Aorta (tissue), 5 donors: ENCODE measurements around the gene KCTD15. TPM values are rescaled to one million over a fixed set of nuclear protein-coding genes. Genes with fewer than 3 reads are reported as not detected.
A peak's percentile ranks its signal among the peaks of the same experiment; 100 is the strongest.
"Not testable (repeated sequence)": the region's sequence is repeated elsewhere in the genome, so short reads cannot be mapped to it uniquely, and the experiment has no call there.

Source experiments
- ATAC-seq: fragments of 200-7000 bp; cut with Tn5 transposase; one replicate; pipeline ENCODE4 v1.9.1; 2022; ENCODE audit warnings: moderate library complexity; ENCODE audit not compliant: low FRiP score
- DNase-seq, 2 donors: peaks; one replicate each; pipeline ENCODE4 v3.0.0-alpha.2; 2020
- H3K27ac ChIP-seq, 2 donors: one replicate each; pipeline ENCODE4 v1.5.1; 2013; ENCODE audit warnings: low read length in 2 of 2, mild to moderate bottlenecking in 2 of 2, moderate library complexity in 2 of 2, control low read depth in 1 of 2, inconsistent platforms in 1 of 2, low read depth in 1 of 2
- H3K27me3 ChIP-seq, 2 donors: one replicate each; pipeline ENCODE4 v1.6.1; 2013; ENCODE audit warnings: control low read depth in 1 of 2, low read length in 1 of 2, mild to moderate bottlenecking in 1 of 2, moderate library complexity in 1 of 2; ENCODE audit not compliant: insufficient read depth in 2 of 2, control insufficient read depth in 1 of 2
- H3K36me3 ChIP-seq, 2 donors: one replicate each; pipeline ENCODE4 v1.6.1; 2013; ENCODE audit warnings: control low read depth in 1 of 2, low read length in 1 of 2, mild to moderate bottlenecking in 1 of 2; ENCODE audit not compliant: insufficient read depth in 2 of 2, control insufficient read depth in 1 of 2
- H3K4me1 ChIP-seq, 2 donors: one replicate each; pipeline ENCODE4 v1.6.1; 2013; ENCODE audit warnings: low read length in 2 of 2, control low read depth in 1 of 2, mild to moderate bottlenecking in 1 of 2, moderate library complexity in 1 of 2; ENCODE audit not compliant: insufficient read depth in 2 of 2, control insufficient read depth in 1 of 2
- H3K4me3 ChIP-seq, 2 donors: one replicate each; pipeline ENCODE4 v1.5.1; 2013; ENCODE audit warnings: low read length in 2 of 2, control low read depth in 1 of 2, mild to moderate bottlenecking in 1 of 2
- H3K9me3 ChIP-seq: one replicate; pipeline ENCODE4 v1.6.1; 2013; ENCODE audit warnings: mild to moderate bottlenecking, low read length; ENCODE audit not compliant: control insufficient read depth
- WGBS, 2 donors: extraction: QIAGEN DNeasy Blood & Tissue Kit; methylation state at CpG; one replicate each; pipeline ENCODE4 v1.1.7; 2013; 5-methylcytosine and 5-hydroxymethylcytosine counted together
- intact Hi-C, 2 donors: fragments of 100-400 bp; cut with DNase I; formaldehyde crosslinking; loops; one replicate each; pipeline versions ENCODE4 v1.14.2 to v1.15.0; 2022
- polyA plus RNA-seq, 2 donors: library from polyadenylated mRNA; stranded (reverse); fragments of 200-250 nt; gene quantifications; one replicate each; pipeline ENCODE4 v1.2.3, GENCODE V29; 2013
- total RNA-seq, 2 donors: library from RNA; stranded (reverse); fragmentation: NEBNext Ultra II Directional; extraction: Animal tissue kit (Norgen Biotek cat#: 25700); gene quantifications; one replicate each; pipeline ENCODE4 v1.2.1, GENCODE V29; 2021
- donor health status: healthy with polysubstance abuse.
- donor health status: Bipolar disorder and iron deficiency.
- donor health status: DM: no; HTN: no; CAD: no.
- donor health status: DM: no; HTN: no; CAD: no.
- donor health status: DM: yes; HTN: yes; CAD: no.

Gene KCTD15
- total and polyA plus RNA-seq, 4 donors = 12.0 to 63.3 (median 42.5) TPM

- Histone ChIP-seq H3K36me3 (no peaks in the 10 kb centered on the region), H3K9me3 (no peaks in the 10 kb centered on the region), H3K4me3 (no peak overlapping the region), H3K4me1 (no peaks in the 10 kb centered on the region), H3K27me3 (no peaks in the 10 kb centered on the region), H3K27ac (no peak overlapping the region)
- DNase-seq (peak in 1 of 2 donors; percentile 52), ATAC-seq (no peak)
- intact Hi-C loops = loop anchor here in 1 of 2 donors (10.0 kb wide), 1 partner anchor 691 kb away; no protein-coding TSS in a partner anchor
- WGBS, 2 donors = 77 to 83% methylated on average over 16 of the region's 16 CpGs
Observed at GRCh38 chr19:33813391-33814101, 16.9 kb downstream of the KCTD15 start.

- Histone ChIP-seq H3K27me3 (no peaks in the 10 kb centered on the region), H3K4me1 (no peaks in the 10 kb centered on the region), H3K36me3 (no peaks in the 10 kb centered on the region), H3K9me3 (no peaks in the 10 kb centered on the region), H3K4me3 (no peak overlapping the region), H3K27ac (no peak overlapping the region)
- no peak for ATAC-seq
- 79 to 82% methylated on average over 21 of the region's 21 CpGs for WGBS, 2 donors
- intact Hi-C loops = loop anchor here in 1 of 2 donors (10.0 kb wide), 1 partner anchor 690 kb away; no protein-coding TSS in a partner anchor
- peak; percentile 5 to 53 for DNase-seq
Observed at GRCh38 chr19:33814181-33815165, 17.8 kb downstream of the KCTD15 start.

GRCh38 chr19:33815380-33816340 is 19.0 kb downstream of the KCTD15 start:
- no peak overlapping the region for H3K4me3 ChIP-seq

GRCh38 chr19:33818411-33818810 is 21.7 kb downstream of the KCTD15 start:
- WGBS, 2 donors = 83 to 92% methylated on average over 4 of the region's 4 CpGs
- DNase-seq (peak in 1 of 2 donors; percentile 26), ATAC-seq (no peak)
- H3K4me1 ChIP-seq = no peaks in the 10 kb centered on the region
- H3K4me3 ChIP-seq = no peak overlapping the region
- H3K27ac ChIP-seq = no peak overlapping the region
- intact Hi-C loops = loop anchor here in 1 of 2 donors (10.0 kb wide), 1 partner anchor 686 kb away; no protein-coding TSS in a partner anchor
- H3K9me3 ChIP-seq = peaks cover 2% of the 10 kb centered on the region
- no peaks in the 10 kb centered on the region for H3K27me3 ChIP-seq
- H3K36me3 ChIP-seq = no peaks in the 10 kb centered on the region

More at GRCh38 chr19:33815380-33816340, 19.0 kb downstream of the KCTD15 start:
- H3K27ac ChIP-seq = no peak overlapping the region
- peak in 1 of 2 donors; percentile 63 for DNase-seq
- H3K27me3 ChIP-seq = no peaks in the 10 kb centered on the region
- no peaks in the 10 kb centered on the region for H3K36me3 ChIP-seq
- WGBS, 2 donors = 54 to 58% methylated on average over 15 of the region's 15 CpGs
- H3K4me1 ChIP-seq = no peaks in the 10 kb centered on the region
- no peak for ATAC-seq
- no peaks in the 10 kb centered on the region for H3K9me3 ChIP-seq
- intact Hi-C loops = loop anchor here in 1 of 2 donors (10.0 kb wide), 1 partner anchor 689 kb away; no protein-coding TSS in a partner anchor

- intact Hi-C loops = loop anchor here in 1 of 2 donors (10.0 kb wide), 1 partner anchor 686 kb away; no protein-coding TSS in a partner anchor
- H3K36me3 ChIP-seq, H3K4me1 ChIP-seq, H3K4me3 ChIP-seq, DNase-seq, H3K9me3 ChIP-seq, H3K27ac ChIP-seq, ATAC-seq, H3K27me3 ChIP-seq: not testable (repeated sequence)
- 95 to 96% methylated on average over 7 of the region's 7 CpGs for WGBS, 2 donors
Observed at GRCh38 chr19:33819078-33819477, 22.4 kb downstream of the KCTD15 start.

GRCh38 chr19:33819506-33819879 is 22.8 kb downstream of the KCTD15 start:
- intact Hi-C loops = loop anchor here in 1 of 2 donors (10.0 kb wide), 1 partner anchor 685 kb away; no protein-coding TSS in a partner anchor
- H3K4me3 ChIP-seq = no peak overlapping the region
- H3K4me1 ChIP-seq = no peaks in the 10 kb centered on the region
- H3K27me3 ChIP-seq = no peaks in the 10 kb centered on the region
- no peak overlapping the region for H3K27ac ChIP-seq
- WGBS, 2 donors = 51 to 54% methylated on average over 10 of the region's 10 CpGs
- DNase-seq = no peak
- no peak for ATAC-seq
- peaks cover 2% of the 10 kb centered on the region for H3K9me3 ChIP-seq
- no peaks in the 10 kb centered on the region for H3K36me3 ChIP-seq

- H3K4me1 ChIP-seq = no peaks in the 10 kb centered on the region
- peak; percentile 85 for ATAC-seq
- peak; percentile 92 to 93 for DNase-seq
- H3K9me3 ChIP-seq = peaks cover 2% of the 10 kb centered on the region
- H3K4me3 ChIP-seq = peak overlapping the region in 1 of 2 donors; percentile 27
- no peaks in the 10 kb centered on the region for H3K27me3 ChIP-seq
- H3K27ac ChIP-seq = no peak overlapping the region
- intact Hi-C loops = loop anchor here in 1 of 2 donors (10.0 kb wide), 1 partner anchor 685 kb away; no protein-coding TSS in a partner anchor
- WGBS, 2 donors = 3 to 4% methylated on average over 45 to 61 of the region's 61 CpGs
- H3K36me3 ChIP-seq = no peaks in the 10 kb centered on the region
Observed at GRCh38 chr19:33819880-33820781, 23.5 kb downstream of the KCTD15 start.
